ENCODE measurements around the gene KMT2C.
"Not testable (repeated sequence)": the region's sequence is repeated elsewhere in the genome, so short reads cannot be mapped to it uniquely, and the experiment has no call there.

Gene KMT2C

DNA sequence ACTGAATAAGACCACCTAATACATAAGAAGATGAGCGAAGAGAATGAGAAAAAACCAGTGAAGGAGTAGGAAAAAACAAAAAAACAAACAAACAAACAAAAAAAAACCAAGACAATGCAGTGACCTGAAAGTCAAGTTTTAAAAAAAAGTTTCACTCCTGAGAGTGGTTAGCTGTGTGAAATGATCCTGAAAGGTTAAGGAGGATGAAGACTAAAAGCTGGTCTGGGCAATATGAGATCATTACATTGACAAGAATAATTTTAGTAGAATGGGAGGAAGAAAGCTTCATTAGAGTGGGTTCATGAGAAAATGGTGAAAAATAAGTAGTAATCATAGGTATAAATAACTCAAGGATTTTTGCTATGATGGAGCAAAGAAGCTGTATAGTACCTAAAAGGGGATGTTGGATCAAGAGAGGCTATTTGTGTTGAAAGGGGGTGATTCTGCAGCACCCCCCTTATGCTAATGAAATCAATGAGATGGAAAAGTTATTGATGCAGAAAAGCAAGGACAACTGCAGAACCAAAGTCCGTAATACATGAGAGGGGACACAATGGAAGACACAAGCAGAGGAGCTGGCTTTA, 80.2 kb downstream of the KMT2C start:
- DNase-seq: no peak

DNA sequence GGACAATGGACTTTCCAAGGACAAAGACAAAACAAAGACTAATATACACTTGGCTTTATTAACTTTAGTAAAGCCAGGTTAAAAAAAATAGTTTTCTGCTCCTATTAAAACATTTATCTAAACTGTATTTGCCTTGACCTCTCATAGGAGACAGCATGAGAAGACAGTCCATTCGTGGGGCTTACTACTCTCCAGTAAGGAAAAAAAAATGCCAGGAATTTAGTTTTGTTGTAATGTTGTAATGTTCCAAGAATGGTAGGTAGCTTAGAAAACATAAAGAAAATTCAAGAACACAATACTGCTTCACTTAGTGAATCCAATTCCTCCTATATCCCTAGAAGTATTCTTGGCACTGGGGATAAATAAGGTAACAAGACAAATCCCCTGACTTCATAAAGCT, 81.7 kb downstream of the KMT2C start:
- no peak for DNase-seq

DNA sequence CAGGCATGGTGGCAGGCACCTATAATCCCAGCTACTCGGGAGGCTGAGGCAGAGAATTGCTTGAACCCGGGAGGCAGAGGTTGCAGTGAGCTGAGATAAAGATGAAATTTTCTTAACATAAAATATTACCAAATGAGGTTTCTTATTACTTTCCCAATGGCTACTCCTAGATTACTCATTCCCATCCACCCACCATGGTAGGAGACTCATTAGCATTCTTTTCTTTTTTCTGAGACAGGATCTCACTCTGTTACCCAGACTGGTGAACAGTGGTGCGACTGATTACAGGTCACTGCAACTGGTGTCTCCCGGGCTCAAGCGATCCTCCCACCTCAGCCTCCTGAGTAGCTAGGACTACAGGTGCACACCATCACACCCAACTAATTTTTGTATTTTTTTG, 82.5 kb downstream of the KMT2C start:
- DNase-seq: not testable (repeated sequence)

DNA sequence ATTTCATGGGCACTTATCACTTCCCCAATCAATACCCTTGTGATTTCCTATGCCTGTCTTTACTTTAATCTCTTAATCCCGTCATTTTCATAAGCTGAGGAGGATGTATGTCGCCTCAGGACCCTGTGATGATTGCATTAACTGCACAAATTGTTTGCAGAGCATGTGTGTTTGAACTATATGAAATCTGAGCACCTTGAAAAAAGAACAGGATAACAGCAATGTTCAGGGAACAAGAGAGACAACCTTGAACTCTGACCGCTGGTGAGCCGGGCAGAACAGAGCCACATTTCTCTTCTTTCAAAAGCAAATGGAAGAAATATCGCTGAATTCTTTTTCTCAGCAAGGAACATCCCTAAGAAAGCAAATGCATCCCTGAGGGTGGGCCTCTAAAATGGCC, 84.1 kb downstream of the KMT2C start:
- DNase-seq: not testable (repeated sequence)

DNA sequence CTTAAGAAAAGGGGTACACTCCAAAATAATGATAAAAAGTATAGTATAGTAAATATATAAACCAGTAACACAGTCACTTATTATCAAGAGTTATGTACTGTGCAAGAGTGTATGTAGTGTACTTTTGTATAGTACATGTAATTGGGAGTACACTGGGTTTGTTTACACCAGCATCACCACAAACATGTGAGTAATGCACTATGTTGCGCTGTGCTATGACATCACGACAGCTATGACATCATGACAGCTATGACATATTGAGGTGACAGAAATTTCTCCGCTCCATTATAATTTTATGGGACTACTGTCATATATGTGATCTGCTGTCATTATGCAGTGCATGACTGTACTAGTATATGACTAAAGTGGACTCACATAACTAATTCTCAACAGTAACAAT, 84.6 kb downstream of the KMT2C start:
- no peak for DNase-seq

DNA sequence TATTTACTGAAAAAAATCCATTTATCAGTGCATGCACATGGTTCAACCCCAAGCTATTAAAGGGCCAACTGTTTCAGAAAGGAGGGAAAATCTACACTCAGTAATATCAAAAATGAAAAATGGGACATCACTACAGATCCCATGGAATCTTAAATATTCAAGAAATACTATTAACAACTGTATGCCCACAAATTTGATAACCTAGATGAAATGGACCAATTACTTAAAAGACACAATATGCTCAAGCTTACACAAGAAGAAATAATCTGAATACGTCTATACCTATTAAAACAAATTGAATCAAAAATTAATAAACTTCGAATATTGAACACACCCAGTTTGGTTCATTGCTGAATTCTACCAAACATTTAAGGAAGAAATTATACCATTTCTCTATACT, 87.9 kb downstream of the KMT2C start:
- no peak for DNase-seq

DNA sequence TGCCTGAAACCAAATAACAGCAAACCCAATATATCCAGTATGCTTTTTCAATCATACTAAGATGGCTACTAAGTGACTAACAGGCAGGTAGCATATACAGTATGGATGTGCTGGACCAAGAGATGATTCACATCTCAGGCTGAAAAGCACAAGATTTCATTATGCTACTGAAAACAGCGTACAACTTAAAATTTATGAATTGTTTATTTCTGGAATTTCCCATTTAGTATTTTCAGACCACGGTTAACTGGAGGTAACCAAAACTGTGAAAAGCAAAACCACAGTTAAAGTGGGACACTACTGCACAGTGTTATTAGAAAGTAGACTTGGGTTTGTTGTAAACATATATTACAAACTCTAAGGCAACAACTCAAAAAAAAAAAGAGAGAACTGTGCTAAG, 91.5 kb downstream of the KMT2C start:
- DNase-seq: no peak

DNA sequence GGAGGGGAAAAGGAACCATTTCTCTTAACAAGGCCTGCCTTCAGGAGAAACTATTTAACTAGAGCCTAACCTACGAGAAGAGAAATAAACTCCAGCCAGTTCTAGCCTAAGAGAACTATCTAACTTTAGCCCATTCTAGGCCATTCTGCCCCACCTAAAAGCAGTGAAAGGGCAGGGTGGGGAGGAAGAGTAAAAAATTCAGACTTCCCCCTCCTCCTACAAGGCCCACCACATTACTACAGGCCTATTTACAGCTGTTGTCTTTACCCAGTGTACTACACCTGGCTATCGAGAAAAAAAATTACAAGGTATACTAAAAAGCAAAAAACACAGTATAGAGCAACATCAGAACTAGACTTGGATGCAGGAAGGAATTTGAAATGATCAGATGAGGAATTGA, 93.0 kb downstream of the KMT2C start:
- DNase-seq: no peak

DNA sequence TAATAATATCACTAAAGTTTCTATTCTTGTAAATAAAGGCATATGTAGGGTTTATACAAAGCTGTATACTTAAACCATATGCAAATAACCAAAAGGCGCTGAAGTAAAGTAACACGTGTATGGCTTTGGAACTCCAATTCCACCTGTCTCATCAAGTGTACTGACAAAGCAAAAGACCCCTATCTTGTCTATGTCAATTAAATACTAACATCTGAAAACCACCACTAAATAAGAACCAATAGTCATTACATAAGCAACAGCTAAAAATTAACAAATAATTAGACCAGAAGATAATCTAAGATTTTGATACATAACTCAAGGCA, 93.9 kb downstream of the KMT2C start:
- no peak for DNase-seq

DNA sequence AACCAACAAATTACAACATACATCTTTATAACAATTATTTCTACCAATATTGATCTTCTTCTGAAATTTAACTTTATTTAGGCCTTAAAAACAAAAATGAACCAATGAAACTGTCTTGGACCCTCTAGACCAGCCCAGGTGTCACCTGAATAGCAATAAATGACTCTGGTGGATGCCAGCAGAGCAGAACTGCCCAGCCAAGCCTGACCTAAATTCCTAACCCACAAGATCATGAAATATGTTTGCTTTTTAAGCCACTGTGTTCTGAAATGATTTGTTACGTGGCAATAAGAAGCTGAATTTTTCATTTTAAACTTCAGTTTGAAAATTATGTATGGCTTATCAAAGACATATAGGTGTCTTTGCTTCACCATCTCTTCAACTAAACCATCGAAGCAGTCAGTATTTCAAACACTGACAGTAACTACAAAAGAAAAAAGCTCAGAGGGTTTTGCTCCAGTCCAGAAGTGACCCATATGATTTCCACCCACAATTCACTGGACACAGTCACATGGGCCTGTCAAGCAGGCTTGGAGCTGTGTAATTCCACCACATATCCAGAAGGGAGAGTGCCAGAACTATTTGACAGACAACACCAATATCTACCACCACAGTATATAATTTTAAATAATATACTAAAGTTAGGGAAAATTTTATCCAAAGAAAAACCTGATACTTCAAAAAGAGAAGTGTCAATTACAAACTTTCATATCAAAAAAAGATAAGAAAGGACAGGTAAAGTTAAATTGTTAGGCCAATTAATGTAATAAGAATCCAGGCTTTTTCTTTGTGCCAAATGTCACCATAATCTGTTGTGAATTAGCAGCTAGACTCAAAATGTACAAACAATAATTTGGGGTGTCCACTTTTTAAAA, 94.5 kb downstream of the KMT2C start:
- DNase-seq: no peak

DNA sequence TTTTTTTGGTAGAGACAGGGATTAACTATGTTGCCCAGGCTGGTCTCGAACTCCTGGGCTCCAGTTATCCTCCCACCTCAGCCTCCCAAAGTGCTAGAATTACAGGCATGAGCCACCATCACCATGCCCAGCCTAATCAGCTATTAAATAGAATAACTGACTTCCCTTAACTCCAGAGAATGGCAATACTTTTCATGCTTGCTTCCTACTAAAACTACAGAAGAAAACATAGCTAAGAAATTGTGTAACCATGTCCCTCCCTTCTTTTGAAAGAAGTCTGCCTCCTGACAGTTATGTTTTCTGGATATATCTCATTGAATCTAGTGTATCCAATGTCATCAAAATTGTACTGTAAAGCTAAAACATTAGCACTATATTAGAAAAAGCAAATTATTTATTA, 95.6 kb downstream of the KMT2C start:
- DNase-seq: no peak

DNA sequence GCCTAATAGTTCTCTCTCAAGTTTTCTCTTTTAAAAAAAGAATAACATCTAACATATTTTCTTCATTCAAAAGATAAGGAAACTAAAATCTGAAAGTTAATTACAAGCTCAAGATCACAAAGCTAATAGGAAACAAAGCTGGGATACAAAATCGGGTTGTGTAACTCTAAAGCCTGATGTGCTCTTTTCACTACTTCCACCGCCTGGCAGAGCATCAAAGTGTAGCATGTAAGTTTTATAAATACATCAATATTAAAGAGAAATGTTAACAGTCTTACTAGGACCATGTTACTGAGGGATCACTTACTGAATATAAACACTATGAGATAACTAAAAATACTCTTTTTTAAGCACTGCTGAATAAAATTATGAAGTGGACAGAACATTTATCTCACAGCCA, 97.2 kb downstream of the KMT2C start:
- no peak for DNase-seq

DNA sequence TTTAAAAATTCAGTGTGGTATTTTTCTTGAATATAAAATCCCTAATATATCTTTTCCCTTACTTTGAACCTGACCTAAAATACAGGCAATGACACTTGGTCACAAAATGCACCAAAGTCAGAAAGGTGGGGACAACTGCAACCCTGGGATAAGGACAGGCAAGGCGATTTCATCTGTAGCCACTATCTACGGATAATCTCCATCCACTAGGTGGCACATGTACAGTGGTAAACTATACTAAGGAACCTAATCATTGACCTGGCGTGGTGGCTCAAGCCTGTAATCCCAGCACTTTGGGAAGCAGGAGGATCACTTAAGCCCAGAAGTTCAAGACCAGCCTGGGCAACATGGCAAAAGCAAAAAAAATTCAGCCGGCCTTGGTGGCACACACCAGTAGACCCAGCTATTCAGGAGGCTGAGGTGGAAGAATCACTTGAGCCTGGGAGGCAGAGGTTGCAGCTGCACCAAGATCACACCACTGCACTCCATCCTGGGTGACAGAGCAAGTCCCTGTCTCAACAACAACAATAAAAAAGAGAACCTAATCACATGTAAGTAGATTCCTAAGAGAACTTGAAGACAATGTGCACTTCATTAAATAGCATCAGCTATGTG, 98.9 kb downstream of the KMT2C start:
- peak; percentile 27 for DNase-seq

DNA sequence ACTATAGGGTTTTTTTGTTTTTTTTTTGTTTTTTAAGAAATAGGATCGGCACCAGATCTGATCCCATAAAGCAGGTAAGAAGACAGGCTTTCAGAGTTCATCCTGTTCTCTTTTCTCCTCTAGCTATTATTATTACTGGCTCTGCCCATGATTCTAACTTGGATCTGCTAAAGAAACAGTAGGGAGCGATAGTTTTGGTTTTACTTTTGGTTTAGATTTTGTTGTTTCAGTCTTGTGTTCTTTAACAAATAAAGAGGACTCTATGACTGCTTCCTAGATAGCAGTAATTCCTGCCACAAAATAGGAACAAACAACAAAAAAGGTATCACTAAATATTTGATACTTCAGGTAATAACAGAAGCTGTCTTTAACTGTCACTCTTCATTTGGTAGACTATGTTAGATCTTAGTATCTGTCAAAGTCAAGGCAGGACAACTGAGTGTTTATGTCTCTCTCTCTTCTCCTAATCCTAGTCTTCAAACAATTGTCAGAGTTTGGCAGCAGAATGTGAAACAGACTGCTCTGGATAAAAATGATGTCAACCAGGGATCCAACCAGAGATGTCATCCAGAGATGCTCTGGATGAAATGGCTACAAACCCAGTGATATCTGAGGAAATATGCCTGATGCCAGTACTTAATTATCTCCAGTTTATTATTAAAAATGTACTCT, 99.8 kb downstream of the KMT2C start:
- no peak for DNase-seq

DNA sequence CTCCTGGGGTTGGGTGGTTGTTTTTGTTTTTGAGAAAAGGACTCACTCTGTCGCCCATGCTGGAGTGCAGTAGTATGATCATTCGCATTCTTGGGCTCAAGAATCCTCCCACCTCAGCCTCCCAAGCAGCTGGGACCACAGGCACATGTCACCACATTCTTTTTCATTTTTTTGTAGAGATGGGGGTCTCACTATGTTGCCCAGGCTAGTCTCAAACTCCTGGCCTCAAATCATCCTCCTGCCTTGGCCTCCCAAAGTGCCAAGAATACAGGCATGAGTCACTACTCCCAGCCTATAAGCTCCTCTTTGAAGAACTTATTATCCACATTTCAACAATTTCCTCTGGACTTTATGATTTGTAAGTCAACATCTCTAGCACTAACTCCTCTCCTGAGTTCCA, 102.7 kb downstream of the KMT2C start:
- no peak for DNase-seq

DNA sequence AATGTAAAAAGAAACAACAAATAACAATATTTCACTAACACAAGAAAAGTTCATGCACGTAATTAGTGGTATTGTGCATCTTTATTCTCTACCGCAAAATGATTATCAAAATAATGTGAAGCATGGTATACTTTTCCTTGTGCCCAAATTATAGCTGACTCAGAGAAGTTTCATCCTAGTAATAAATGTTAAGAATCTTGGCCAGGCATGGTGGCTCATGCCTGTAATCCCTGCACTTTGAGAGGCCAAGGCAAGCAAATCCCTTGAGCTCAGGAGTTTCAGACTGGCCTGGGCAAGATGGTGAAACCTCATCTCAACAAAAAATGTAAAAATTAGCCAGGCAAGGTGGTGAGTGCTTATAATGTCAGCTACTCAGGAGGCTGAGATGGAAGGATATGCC, 105.0 kb downstream of the KMT2C start:
- no peak for DNase-seq

DNA sequence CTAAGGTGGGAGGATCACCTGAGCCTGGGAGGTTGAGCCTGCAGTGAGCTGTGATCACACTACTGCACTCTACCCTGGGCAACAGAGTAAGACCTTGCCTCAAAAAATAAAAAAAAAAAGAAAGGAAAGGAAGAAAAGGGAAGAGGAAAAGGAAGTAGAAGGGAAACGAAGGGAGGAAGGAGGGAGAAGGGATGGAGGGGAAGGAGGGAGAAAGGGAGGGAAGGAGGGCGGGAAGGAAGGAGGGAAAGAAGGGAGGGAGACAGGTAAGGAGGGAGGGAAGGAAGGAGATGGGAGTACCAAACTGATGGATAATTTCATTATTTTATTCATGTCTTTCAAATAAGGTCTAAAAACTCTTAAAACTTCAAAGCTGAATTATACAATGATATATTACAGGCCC, 106.3 kb downstream of the KMT2C start:
- no peak for DNase-seq

DNA sequence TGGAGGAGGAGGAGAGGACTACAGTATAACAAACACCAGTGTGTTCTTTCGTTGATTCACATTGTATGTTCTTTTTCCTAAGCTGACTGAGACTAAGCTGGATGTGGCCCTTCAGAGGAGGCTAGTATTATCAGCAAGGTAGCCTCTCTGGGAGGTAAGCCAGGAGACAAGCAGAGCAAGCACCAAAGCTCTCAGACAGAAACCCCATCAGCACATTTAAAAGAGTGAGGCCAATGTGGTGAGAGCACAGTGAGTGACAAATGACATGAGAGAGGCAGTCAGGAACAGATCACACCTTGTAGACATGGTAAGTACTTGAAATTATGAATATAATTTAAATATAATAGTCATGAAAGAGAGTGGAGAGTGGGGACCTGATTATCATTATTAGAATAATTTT, 107.6 kb downstream of the KMT2C start:
- DNase-seq: no peak

DNA sequence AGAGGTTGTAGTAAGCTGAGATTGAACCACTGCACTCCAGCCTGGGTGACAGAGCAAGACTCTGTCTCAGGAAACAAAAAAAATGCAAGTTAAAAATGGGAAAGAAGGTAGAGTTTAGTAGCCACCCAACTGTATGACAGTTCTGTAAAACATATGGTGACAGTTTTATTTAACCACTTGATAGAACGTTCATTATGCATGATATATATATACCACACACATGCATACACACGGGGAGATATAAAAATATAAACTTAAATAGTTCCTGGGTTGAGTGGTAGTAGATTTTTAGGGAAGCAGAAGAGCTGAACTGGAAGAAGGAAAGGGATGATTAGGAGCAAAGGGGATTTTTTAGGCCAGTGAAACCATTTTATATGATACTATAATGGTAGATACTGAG, 120.0 kb downstream of the KMT2C start:
- DNase-seq: no peak

DNA sequence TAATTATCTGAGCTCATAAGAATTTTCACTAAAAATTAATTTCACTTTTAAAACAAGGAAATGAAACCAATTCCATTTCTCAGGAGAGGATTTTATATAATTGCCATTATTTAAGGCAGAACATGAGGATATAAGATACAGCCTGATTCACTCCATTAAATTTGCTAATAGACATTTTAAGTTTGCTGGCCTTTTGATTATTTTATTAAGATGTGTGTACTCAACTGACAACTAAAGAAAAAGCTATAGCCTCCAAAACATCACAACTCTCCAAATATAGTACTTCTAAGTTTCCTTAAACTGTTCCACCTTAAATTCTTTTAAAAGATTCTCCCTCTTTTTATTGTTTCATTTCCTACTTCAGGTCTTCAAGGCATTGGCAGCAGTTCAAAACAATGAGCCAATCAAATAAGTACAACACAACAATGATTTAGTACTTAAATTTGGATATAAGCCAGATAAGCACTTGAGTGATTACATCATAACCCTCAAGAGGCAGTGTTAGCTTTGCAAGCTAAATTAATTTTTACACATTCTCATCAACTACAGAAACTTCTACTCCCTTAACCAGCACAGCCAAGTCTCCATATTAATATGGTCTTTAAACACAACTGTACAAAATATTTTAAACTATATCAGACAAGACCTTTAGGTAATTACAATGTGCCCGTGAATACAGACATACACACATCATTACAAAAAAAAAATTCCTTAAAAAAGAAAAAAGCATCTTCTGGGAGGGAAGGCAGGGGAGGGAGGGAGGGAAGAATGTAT, 121.8 kb downstream of the KMT2C start:
- peak; percentile 96 for DNase-seq

DNA sequence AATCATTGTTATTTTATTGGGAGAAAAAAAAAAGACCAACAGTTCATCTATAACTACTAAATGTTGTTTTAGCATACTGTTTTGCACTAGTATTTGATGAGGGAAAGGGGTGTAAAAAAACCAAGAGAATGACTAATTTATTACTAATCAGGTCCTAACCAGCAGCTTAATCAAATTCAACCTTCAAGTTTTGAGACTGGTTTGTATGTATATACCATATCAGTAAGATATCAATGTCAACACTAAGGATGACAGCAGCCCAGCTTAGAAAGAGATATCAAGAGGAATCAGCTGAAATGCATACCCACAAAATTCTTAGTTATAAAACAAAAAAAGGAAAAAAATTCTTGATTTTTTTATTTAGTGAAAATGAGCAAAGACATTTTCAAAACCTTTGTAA, 122.6 kb downstream of the KMT2C start:
- no peak for DNase-seq

DNA sequence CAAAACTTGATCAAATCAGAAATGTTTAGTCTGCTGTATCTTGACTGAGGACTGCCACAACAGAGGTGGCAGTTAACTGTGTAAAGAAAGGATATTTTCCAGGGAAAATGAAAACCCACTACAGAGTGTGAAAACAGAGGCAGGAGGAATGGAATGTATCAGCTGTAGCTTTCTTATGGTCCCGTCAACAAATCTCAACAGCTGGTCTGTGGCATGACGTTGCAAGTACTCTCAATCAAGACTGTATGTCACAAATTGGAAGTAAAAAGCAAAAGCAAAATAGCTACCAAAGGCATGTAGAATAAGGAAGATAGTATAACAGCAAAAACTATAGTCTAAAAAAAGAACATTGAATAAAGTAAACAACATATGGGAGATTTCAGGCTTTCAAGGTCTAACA, 123.5 kb downstream of the KMT2C start:
- peak; percentile 47 for DNase-seq

DNA sequence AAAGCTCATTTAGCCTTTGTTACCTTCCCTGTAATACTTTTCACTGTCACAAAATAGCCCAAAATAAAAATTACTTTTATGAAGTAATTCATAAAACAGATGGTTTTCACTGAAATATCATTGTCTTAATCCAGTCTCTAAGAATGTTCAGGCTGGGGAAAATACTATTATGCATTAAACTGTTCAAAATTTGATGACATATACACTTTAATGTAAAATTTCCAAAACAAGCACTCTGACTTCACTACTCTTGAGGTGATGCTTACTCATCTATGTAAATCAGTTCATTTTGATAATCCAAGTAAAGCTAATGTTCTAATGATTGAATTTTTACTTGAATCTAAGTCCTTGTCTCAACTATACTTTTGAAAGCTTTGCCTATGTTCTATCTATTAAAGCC, 127.9 kb downstream of the KMT2C start:
- DNase-seq: no peak
